ENCODE data around the gene ZNF230. TPM values are rescaled to one million over a fixed set of nuclear protein-coding genes. Genes with fewer than 3 reads are reported as not detected.

The ZNF230 gene
- total and polyA plus RNA-seq, 2 of the 4 experiments (the other 2 are of a cell fraction): 1.5 to 3.4 TPM

DNA sequence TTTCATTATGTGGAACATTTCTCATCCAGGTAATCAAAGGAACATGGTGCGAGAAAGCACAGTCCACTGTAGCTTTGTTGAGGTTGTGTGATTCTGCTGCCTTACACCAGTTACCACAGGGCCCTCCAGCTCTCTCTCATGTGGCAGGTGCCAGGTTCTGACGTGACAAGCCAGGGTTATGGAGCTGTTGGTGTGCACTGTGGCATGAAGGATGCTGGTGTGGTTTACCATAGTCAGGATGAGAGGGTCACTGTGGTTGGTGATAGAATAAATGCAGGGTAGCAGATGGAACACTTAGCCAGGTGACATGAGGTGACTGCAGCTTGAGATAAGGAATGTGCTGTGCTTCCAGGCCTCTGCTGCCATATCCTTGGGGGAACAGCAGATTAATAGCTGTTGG is 56.5 kb downstream of the ZNF230 start:
- no peak overlapping the region for H3K23ac ChIP-seq (ENCODE audit: low read depth, low read length)
- no peaks in the 10 kb centered on the region for H3K27me3 ChIP-seq (ENCODE audit: control insufficient read depth, insufficient read depth, low read length)
- peaks cover 46% of the 10 kb centered on the region for H3K36me3 ChIP-seq (ENCODE audit: control insufficient read depth, insufficient read depth, low read length)
- dilution Hi-C loops (cut with HindIII; ENCODE audit: low sequenced_read_pairs, unreplicated experiment) (no loop called here), in situ Hi-C loops (cut with MboI; ENCODE audit: low sequenced_read_pairs) (no loop called here), intact Hi-C loops (cut with micrococcal nuclease) (no loop called here)
- ChIA-PET POLR2A (ENCODE audit: unreplicated experiment) (no interaction called here), CTCF (no interaction called here)
- ATAC-seq (ENCODE audit: low read depth): no peak
- BruUV-seq (replicated peaks): no TSS peak
- no peaks in the 10 kb centered on the region for H3K4me1 ChIP-seq (ENCODE audit: control insufficient read depth, insufficient read depth, low read length)
- no peaks in the 10 kb centered on the region for H4K20me1 ChIP-seq (ENCODE audit: insufficient read depth, low read length)
- H3K9ac ChIP-seq (ENCODE audit: low read depth, low read length): no peak overlapping the region
- H3K9me1 ChIP-seq (ENCODE audit: insufficient read depth, low read length): no peaks in the 10 kb centered on the region
- H3K4ac ChIP-seq (ENCODE audit: low read depth, low read length): no peak overlapping the region
- no peak overlapping the region for H2BK20ac ChIP-seq (ENCODE audit: low read depth, low read length)
- H2AK9ac ChIP-seq (replicated peaks; ENCODE audit: low read depth, low read length, poor library complexity): peak overlapping the region; percentile 5
- WGBS, 2 experiments (ENCODE audit: extremely low coverage in 2 of 2, insufficient read length in 1 of 2): no CpG with 5 or more reads among the region's 2 CpGs
- no peak overlapping the region for H4K8ac ChIP-seq (ENCODE audit: low read depth in 2 of 2, low read length in 2 of 2)
- H3K79me1 ChIP-seq (ENCODE audit: low read depth in 1 of 2, low read length in 2 of 2): peaks cover 0 to 5% of the 10 kb centered on the region in 2 experiments; a peak in 2 of 4 replicates
- TF ChIP-seq, protein P1, sequence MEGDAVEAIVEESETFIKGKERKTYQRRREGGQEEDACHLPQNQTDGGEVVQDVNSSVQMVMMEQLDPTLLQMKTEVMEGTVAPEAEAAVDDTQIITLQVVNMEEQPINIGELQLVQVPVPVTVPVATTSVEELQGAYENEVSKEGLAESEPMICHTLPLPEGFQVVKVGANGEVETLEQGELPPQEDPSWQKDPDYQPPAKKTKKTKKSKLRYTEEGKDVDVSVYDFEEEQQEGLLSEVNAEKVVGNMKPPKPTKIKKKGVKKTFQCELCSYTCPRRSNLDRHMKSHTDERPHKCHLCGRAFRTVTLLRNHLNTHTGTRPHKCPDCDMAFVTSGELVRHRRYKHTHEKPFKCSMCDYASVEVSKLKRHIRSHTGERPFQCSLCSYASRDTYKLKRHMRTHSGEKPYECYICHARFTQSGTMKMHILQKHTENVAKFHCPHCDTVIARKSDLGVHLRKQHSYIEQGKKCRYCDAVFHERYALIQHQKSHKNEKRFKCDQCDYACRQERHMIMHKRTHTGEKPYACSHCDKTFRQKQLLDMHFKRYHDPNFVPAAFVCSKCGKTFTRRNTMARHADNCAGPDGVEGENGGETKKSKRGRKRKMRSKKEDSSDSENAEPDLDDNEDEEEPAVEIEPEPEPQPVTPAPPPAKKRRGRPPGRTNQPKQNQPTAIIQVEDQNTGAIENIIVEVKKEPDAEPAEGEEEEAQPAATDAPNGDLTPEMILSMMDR (conservative IDR thresholded peaks at IDR 0.05; ENCODE audit: low read depth, low read length): no peak
- TF ChIP-seq MAFK (IDR thresholded peaks at IDR 0.05; ENCODE audit: low read depth, low read length): no peak
- TF ChIP-seq CEBPB (IDR thresholded peaks at IDR 0.05; ENCODE audit: low read depth, low read length): no peak
- no peak for TF ChIP-seq SMC3 (IDR thresholded peaks at IDR 0.05; ENCODE audit: low read depth, low read length)
- H2BK120ac ChIP-seq (ENCODE audit: low read depth, low read length): no peak overlapping the region
- H2BK5ac ChIP-seq (ENCODE audit: low read depth, low read length, poor library complexity, severe bottlenecking): no peak overlapping the region
- H3K9me3 ChIP-seq (ENCODE audit: control insufficient read depth, insufficient read depth, low read length): no peaks in the 10 kb centered on the region; the same call in 1 of the 2 replicates
- no peak overlapping the region for H4K5ac ChIP-seq (ENCODE audit: low read depth, low read length)
- no peak overlapping the region for H3K27ac ChIP-seq (ENCODE audit: insufficient read depth, low read length)
- no peak for DNase-seq
- H3K14ac ChIP-seq (replicated peaks; ENCODE audit: low read depth, low read length): no peak overlapping the region
- H2BK15ac ChIP-seq (ENCODE audit: low read depth, low read length): no peak overlapping the region
- no peak overlapping the region for H2AFZ ChIP-seq (replicated peaks; ENCODE audit: low read length, poor library complexity)
- no peak overlapping the region for H3K4me2 ChIP-seq (ENCODE audit: low read depth, low read length)
- no peak overlapping the region for H2AK5ac ChIP-seq (ENCODE audit: low read depth, low read length)
- H3K56ac ChIP-seq (ENCODE audit: extremely low read depth, insufficient read depth, low read length): no peak overlapping the region
- no peak overlapping the region for H3K4me3 ChIP-seq (ENCODE audit: insufficient read depth, low read depth, low read length)
- no peak overlapping the region for H3K18ac ChIP-seq (ENCODE audit: low read depth, low read length)
- no peak overlapping the region for H4K91ac ChIP-seq (ENCODE audit: insufficient read depth, low read depth, low read length)

Measured in IMR-90 (cell line).